DMS79 (cell line): ENCODE results near the gene SLC17A1.
A peak's percentile ranks its signal among the peaks of the same experiment; 100 is the strongest.

Experiments
- DNase-seq: peaks from one replicate; lab custom pipeline; 2025; lab: John Stamatoyannopoulos, UW

The SLC17A1 gene, protein sequence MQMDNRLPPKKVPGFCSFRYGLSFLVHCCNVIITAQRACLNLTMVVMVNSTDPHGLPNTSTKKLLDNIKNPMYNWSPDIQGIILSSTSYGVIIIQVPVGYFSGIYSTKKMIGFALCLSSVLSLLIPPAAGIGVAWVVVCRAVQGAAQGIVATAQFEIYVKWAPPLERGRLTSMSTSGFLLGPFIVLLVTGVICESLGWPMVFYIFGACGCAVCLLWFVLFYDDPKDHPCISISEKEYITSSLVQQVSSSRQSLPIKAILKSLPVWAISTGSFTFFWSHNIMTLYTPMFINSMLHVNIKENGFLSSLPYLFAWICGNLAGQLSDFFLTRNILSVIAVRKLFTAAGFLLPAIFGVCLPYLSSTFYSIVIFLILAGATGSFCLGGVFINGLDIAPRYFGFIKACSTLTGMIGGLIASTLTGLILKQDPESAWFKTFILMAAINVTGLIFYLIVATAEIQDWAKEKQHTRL

DNA sequence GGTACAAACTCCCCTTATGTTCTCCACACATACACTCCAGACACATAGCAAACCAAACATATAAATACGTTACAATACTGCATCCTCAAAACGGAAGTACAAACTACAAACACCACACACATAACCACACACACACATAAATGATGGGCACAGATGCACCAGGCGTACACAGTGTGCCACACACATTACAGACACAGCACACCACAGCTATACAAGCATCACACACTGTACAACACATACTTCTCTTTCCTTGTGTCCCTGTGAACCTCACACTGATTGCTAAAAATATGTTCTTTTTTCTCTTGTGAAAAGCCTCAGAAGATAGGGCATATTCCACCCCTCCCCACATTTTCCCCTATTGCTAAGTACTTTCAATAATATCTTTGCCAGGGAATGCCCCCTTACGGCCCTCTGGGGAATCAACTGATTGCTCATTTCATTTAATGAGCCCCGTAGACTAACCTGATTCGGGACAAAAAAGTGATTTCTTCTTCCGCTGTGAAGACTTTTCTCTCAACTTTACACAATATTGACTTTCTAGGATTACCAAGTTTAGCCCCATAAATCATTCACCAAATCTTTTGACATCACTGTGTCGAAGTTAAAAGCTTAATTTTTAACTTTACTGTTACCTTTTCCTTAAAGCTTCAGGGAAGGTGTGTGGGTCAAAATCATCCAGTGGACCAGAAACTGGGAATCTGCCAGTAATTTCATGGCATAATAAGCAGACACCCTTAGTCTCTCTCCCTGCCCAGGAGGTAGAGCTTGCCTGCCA, at the start of gene SLC17A1:
TSS of gene SLC17A1 (minus strand) at position 521 of the 775 bp plus-strand sequence. CDS start 1,495 bp downstream, outside the sequence.
- DNase-seq, result peak; percentile 53

DNA sequence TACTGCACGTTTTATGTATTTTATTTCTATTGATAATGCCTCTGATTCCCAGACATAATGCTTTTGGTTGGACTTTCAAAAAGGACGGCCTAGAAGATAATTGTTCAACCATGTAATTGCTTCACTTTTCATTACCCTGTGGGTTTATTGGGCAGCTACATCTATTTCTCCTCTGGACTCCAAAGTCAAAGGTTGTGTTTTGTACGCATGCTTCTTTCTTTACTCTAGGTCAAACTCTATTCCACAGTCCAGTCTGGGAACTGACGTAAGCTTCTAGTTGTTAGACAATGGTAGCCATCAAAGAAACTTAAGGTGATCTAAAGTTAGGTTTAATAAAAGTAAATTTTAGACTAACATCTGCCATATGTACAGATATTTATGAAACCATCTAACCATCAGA, 48.7 kb upstream of the SLC17A1 start:
- no peak for DNase-seq

DNA sequence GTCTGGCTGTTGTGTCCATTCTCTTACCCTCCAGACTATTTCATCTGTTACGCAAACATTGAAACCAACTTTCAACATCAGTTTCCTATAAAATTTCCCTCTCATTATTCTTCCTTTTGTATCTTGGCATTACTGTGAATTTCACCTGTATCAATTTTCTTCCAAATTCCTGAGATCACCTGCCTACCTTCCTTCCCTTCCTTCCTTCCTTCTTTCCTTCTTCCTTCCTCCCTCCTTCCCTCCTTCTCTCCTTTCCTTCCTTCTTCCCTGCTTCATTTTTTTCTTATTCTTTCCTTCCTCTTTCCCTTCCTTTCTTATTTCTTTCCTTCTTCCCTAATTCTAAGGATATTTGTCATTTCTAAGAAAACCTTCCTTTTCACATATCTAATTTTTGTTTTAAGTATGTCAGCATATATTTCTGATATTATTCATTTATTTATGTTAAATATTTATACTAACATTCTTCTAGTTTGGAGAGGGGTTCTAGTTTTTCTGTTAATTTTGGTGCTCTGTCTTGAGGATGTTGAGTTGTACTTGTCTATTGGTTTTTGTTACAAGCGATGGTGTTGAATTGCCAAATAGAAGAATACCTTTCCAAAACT, 47.0 kb upstream of the SLC17A1 start:
- no peak for DNase-seq

DNA sequence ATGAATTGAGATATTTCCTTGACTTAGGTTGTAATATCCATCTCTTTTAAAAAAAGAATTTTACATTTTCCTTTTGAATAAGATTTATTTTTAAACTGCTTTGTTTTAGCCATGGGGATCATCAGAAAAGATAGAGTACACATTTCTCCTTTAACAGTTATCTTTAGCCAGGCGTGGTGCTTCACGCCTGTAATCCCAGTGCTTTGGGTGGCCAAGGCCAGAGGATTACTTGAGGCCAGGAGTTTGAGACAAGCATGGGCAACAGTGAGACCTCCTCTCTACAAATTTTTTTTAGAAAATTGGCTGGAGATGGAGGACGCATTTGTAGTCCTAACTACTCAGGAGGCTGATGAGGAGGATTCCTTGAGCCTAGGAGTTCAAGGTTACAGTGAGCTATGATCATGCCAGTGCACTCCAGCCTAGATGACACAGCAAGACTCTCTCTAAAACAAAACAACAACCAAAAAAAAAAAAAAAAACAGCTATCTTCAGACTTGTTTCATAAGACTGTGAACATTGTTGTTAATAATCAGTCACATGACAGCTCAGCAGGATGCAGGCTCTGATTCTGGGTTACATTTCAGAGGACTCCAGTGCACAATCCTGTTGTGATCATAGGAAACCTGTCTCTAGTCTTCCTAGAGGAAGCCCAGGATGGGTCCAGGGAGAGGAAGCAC, 44.2 kb upstream of the SLC17A1 start:
- no peak for DNase-seq

DNA sequence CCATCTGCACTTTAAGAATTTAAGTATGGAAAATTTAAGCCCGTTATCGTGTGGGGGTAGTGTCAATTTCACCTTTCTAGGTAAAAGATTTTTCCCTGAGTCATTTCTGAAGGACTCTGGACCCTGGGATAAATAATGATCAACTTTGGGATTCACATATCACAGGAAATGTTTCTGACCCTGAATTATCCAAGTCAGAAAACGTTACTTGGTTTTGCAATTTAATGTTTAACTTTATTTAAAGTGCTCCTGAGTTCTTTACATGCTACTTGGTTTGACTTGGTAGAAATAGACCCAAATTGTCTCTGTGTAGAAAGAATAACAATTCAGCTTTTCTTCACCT, 43.7 kb upstream of the SLC17A1 start:
- DNase-seq, result no peak

DNA sequence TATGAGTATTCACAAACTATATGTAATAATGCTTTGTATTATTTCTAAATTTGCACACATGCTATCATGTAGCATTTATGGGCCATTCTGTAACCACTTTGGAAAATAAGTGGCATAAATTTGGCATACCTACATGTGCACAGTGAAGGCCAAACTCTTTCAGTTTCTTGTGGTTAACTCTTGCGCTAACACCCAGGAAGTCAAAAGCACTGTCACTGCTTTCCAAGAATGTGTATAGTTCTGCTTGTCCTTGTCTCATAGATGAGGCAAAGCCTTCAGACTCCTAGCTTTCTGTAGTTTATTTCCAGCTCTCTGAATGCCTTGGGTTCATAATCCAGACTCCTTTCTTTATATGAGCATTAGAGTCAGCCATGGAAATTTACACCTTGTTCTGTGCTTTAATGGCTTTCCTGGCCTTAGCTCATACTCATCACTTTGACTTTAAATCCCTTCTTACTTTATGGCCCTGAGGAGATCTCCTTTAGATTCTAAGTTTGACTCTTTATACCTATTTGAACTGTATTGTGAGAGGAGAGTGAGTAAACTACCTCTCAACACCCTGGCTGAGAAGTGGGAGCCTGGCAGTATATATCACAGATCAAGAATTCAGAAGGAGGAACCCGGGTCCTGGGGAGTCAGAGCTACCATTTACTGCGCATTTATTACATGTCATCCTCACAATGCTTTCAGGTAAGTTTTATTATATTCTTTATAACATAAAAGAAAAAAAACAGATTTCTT, 43.1 kb upstream of the SLC17A1 start:
- DNase-seq, result no peak

DNA sequence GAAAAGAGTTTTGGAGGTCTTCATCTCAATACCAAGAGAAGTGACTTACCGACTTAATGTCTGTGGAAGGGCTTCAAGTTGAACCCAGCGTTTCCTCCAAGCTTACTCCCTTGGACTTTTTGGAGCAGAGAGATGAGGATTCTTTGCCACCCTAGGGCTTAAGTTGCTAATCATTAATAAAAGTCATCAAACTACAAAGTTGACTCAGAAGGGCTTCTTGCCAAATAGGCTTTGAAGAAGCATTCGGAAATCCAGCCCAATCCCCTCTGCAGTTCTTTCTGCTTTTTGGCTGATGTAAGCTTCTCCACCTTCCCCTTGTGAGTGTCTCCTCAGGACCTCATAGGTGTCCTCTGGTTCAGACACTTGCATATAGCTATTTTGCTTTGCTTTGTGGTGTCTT, 42.3 kb upstream of the SLC17A1 start, which contains the start of gene SLC17A3:
TSS of gene SLC17A3 (minus strand) at position 126 of the 400 bp plus-strand sequence. CDS start 5,856 bp downstream, outside the sequence.
- no peak for DNase-seq

DNA sequence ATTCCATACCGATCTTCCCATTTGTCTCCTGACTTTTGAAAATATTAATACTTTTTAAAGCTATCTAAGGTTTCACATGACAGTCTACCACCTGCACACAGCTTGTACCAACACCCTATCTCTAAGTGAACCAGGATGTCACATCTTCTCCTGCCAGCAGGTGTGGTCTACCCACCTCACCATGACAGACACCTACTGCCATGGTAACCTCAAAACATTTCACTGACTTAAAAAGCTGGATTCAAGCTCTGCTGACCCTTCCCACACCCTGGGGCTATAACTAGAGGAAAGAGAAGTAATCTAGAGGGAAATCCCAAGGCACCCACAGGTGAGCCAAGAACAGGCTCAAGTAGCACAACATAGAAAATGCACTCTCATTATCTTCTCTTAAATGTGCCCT, 41.0 kb upstream of the SLC17A1 start:
- DNase-seq, result no peak

DNA sequence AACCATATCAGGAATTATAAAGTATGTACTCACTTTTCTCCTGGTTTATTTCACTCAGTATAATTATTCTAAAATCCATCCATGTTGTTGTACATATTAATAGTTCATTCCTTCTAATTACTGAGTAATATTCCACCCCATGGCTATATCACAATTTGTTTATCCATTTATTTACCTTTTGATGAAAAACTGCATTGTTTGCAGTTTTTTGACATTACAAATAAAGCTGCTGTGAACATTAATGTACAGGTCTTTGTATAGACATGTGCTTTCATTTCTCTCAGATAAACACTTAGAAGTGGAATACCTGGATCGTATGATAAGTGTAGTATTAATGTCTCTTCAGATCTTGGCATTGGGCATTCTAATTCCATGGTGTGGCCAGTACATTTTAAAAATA, 38.0 kb upstream of the SLC17A1 start:
- DNase-seq, result no peak

DNA sequence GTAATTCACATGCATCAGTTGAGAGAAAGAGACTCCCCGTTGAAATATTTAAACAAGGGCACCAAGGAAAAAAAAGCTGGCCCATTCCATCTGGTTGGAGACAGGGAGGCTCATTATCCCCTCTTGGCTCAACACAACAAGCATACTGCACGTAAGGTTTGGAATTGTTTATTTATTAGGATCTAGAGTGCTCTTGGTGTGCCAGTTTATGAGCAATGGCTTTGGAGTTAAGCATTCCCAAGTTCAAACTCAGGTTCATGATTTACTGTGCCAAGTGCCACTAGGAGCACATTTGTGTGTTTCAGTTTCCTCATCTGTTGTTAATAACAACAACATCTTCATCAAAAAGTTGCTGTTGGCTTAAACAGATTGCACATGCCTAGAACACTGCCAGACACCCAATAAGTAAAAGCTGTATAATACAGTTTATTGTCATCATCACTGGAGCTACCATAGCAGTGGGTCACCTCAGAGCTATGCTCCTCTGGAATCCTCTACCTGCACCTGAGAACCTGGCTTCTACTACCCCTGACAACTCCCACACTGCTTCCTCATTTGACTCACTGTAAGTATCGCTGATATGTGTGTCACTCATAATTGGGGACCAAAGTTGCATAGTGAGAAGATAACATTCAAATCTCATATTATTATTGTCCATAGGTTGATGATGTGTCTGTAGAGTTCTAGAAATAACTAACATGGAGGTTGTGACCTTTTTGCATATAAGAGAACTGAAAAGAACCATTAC, 36.8 kb upstream of the SLC17A1 start:
- no peak for DNase-seq

DNA sequence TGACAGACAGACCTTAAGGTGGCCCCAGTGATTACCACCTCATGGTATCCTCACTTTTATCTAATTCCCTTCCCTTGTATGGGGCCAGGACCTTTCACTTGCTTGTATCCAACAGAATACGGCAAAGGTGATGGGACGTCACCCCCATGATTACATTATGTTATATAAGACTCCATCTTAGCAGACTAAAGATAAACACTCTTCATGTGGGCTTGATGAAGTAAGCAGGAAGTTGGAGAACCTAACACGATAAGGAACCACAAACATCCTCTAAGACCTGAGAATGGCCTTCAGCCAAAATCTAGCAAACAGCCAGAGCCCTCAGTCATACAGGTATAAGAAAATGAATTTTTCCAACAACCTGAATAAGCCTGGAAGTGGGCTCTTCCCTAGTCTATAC, 34.2 kb upstream of the SLC17A1 start:
- no peak for DNase-seq

DNA sequence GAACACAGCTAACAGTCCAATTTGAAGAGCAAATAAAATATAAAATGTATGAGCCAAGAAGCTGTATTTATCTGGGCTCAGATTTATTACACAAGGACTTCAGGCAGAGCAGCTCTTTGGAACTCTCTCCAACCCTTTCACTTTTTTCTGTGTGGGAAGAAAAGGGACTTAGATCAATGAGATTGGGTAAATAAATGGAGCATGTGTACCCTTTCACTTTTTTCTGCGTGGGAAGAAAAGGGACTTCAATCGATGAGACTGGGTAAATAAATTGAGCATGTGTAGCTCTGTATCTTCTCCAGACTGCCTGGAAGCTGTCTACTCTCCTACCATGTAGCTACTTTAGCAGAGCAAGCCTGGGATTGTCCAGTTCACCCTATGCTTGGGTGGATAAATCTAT, 31.5 kb upstream of the SLC17A1 start:
- no peak for DNase-seq

DNA sequence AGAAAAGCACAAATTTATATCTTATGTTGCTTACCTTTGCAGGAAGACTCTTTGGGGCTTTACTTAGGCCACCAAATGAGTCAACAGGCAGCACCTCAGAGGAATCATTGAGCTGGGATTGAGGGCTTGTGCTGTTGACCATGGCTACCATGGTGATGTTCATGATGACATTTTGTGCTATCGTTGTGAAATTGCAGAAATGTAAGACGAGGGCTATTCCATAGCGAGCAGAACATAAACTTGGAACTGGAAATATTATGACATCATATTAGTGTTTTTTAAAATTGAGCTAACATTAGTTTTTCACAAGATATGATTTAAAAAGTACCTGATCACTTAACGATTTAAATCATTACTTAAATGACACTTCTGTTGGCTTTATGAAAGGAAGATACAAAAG, 30.3 kb upstream of the SLC17A1 start:
- no peak for DNase-seq

DNA sequence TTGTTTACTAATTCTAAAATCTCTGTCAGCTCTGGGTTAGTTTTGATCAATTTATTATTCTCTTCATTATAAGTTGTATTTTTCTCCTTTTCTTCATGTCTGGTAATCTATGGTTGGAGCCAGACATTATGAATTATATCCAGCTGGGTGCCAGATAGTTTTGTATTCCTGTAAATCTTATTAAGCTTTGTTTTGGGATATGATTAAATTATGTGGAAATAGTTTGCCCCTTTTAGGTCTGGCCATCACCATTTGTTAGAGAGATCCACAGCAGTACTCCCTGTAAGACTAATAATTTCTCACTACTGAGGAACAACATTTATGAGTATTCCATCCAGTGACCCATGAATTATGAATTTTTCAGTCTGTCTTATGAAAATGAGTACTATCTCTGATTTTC, 20.9 kb upstream of the SLC17A1 start:
- no peak for DNase-seq

DNA sequence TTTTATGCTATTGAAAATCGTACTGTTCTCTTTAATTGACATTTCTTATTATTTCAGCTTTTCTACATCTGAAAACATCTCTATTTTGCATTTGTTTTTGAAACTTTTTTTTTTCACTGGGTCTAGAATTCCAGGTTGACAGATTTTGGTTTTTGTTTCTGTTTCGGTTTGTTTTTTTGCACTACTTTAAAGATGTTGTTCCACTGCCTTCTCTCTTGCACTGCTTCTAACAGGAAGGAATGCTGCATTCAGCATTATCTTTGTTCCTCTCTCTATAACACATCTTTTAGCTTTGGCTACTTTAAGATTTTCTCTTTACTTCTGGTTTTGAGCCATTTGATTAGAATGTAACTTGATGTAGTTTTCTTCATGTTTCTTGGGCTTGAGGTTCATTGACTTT, 20.1 kb upstream of the SLC17A1 start:
- no peak for DNase-seq

DNA sequence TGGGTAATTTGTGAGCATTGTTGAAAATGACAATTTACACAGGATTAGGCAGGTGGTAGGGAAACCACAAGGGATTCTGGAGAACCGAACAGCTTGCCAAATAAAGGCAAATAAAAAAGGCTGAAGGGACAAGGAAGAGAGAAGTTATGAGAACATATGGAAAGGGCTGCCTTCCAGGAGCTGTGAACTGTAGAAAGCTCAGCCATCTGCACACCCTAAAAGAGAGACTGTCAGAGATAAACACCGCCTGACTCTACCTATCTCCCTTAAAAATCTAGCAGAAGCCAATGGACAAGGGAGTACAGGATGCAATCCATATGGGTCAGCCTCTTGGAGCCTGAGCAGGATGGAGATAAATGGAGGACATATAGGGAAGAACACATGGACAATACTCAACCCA, 12.7 kb upstream of the SLC17A1 start:
- DNase-seq, result no peak

DNA sequence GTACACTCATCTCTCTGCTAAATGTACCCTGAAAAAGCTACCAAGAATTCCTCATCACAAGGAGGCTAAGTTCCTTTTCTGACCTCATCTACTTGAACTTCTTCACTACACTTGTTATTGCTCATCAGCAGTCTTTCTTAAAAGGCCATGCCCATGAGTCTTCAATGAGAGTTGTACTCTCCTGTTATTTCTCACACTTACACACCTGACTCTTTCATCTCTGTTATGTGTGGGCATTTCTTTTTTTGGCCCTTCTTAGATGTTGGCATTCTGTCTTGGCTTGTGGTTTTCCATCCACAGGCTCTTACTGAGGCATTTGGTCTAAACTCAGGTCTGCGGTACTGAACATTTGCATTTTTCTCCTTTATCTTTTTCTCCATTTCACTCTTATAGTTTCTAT, 10.7 kb upstream of the SLC17A1 start:
- no peak for DNase-seq

DNA sequence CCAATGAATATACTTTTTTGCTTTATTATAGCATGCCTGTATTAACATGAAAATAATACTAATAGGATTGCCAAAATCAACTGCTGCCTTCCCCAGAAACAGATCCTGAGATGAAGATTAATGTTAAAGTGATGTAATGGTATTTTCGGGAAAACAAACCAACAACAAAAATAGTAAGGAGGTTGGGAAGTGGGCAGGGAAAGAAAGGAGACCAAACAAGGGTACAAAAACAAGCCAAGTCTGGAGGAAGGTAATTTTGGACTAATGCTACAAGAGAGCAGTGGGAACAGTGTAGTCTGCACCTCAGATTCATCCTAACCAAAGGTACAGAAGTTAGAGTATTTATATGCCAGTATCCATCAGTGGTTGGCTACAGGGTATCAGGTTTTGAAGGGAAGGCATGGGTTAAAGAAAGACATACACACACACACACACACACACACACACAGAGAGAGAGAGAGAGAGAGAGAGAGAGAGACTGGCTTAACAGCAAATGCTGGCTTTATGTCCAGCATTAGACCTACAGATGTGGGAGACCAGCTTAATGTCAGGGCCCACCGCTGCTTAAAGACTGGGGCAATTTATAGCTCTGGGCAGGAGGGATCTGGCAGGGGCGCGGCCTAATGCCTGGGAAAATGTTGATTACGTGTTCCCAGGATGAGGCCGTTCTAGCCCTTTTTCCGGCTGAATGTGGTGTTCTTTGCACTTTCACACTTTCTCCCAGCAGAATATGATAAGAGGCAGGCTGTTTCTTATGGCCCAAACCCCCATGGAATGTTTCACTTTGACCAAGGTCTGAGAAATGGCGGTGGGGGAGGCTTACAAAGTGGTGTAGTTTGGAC, 3.8 kb upstream of the SLC17A1 start:
- DNase-seq, result no peak

DNA sequence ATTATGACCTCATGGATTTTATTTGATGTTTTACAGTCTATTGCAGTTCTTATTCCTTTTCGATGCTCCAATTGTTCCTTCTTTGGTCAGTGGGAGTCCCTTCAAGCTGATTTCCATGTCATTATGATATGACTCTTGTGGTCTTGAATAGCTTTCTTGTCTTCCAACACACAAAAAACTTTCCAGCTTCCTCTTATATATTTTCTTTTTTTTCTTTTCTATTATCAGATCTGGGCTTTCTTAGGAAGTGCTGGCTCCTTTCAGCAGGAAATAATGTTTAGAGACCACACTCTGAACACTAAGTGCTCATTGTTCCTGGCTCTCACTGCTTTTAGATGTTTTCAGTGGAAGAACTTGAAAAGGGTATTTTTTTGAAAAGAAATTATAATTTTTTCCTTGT, 3.1 kb upstream of the SLC17A1 start:
- no peak for DNase-seq

DNA sequence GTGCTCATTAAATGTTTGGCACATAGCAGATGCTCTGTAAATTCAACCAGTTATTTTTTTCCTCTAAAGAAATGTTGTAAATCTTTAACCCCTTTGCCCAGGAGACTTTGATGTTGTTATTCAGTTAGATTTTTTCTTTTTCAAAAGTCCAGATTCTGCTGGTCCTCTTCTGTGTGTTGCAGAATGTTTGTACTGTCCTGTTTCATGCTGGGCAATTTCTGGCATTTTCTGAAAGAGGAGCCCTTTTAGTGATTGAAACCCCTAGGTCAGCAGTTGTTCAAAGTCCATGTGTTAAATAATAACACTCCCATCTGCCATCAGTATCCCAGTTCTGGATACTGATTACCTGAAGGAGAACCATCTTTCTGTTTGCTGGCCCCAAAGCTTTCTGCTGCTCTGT, 1.3 kb upstream of the SLC17A1 start:
- no peak for DNase-seq
